ENCODE data around the gene IFFO2.

GRCh38 chr1:18957532-18958300 is 1.2 kb upstream of the IFFO2 start:
- TF ChIP-seq CTCF (conservative IDR thresholded peaks at IDR 0.05) (no peak), EZH2 (IDR thresholded peaks at IDR 0.05; ENCODE audit: low read depth) (no peak)

Data from PC-9 (cell line).